Measurements from ENCODE around the gene TTLL13.

The TTLL13 gene, protein sequence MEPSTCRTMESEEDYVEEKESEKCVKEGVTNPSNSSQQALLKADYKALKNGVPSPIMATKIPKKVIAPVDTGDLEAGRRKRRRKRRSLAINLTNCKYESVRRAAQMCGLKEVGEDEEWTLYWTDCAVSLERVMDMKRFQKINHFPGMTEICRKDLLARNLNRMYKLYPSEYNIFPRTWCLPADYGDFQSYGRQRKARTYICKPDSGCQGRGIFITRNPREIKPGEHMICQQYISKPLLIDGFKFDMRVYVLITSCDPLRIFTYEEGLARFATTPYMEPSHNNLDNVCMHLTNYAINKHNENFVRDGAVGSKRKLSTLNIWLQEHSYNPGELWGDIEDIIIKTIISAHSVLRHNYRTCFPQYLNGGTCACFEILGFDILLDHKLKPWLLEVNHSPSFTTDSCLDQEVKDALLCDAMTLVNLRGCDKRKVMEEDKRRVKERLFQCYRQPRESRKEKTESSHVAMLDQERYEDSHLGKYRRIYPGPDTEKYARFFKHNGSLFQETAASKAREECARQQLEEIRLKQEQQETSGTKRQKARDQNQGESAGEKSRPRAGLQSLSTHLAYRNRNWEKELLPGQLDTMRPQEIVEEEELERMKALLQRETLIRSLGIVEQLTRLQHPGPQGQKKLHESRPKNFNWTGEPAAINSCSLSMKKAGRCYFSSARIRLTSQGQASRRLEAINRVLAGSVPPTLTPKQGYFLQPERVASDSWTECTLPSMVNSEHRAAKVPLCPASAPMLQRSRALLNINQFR

DNA sequence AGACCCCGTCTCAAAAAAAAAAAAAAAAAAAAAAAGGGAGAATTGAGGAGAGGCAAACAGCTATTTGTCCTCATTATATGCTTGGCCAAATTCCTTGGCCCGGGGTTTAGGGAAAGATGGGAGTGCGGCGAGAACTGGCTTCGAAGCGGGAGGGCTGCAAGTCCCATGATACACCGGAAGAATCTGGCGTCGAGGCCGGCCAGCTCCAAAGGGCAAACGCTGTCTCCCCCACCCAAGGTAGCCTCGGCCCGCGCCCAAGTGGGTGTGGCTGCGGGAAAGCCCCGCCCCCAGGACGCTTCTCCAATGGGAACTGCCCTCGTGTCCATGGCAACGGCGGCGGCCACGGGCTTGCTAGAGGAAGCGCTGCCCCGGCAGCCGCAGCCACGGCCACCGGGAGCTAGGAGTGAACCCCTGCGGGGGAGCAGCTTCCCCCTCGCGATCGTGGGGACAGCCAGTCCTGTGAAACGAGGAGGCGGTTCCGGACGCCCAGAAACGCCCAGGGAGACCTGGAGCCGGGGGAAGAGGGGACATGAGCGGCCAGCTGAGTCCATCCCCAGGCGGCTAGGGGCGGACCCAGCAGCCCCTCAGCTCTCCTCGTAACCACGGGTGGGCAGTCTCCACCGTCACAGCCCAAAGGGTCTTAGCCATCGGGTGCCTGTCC lies at the start of gene TTLL13:
Gene TTLL13, plus strand, starts transcription at position 354 of the 661 bp plus-strand sequence. CDS start 1,075 bp downstream, outside the sequence.
- DNase-seq (ENCODE audit: low spot score) = peak; percentile 93

DNA sequence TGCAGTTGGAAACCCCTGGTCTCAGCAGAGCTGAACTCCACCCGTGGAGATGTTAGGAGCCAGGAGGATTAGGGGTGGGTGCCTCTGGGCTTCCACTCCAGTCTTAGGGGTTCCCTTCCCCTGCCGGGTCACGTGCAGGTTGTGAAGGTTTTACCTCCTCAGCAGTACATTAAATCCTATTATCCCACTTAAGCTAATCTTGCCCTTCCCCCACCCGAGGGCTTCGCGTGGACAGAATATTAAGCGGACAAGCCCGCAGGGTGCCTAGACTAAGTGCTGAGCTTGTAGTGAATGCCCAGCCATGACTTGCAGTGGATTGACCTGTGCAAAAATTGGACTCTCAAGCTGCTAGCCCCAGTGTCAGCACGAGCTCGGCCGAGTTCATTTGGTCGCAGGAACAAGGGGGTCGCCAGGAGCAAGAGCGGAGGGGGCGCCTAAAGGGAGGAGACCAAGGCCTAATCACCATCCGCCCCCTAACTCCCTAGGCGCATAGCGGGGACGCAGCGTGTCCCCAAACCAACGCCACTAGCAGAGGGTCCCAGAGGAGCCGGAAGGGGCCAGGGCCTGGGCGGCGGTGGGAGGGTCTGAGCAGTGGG lies 48.7 kb upstream of the TTLL13 start:
- DNase-seq (ENCODE audit: low spot score) = no peak

DNA sequence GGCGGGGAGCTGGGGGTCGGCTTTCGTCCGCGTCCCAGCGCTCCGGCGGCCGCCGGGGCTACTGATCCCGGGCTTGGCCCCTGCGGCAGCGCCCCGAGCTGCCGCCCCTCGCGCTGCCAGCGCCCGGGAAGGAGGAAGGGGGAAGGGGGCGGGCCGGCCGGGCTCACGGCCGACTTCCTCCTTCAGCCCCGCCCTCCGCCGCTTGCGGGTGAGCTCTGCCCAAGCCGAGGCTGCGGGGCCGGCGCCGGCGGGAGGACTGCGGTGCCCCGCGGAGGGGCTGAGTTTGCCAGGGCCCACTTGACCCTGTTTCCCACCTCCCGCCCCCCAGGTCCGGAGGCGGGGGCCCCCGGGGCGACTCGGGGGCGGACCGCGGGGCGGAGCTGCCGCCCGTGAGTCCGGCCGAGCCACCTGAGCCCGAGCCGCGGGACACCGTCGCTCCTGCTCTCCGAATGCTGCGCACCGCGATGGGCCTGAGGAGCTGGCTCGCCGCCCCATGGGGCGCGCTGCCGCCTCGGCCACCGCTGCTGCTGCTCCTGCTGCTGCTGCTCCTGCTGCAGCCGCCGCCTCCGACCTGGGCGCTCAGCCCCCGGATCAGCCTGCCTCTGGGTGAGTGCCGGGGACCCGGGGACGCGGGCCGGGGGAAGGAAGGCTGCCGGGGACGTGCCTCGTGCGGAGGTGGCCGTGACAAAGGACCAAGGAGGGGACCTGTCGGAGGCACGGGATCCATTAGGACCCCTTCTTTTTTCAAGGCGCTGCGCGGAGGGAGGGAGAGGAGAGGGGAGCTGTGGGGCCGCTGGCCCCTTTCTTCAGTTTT lies 48.0 kb upstream of the TTLL13 start, which contains the start of gene SEMA4B:
Gene SEMA4B, plus strand, starts transcription at position 201 of the 814 bp plus-strand sequence. Its CDS starts 249 bp downstream, at position 450.
- DNase-seq (ENCODE audit: low spot score) = peak; percentile 92

DNA sequence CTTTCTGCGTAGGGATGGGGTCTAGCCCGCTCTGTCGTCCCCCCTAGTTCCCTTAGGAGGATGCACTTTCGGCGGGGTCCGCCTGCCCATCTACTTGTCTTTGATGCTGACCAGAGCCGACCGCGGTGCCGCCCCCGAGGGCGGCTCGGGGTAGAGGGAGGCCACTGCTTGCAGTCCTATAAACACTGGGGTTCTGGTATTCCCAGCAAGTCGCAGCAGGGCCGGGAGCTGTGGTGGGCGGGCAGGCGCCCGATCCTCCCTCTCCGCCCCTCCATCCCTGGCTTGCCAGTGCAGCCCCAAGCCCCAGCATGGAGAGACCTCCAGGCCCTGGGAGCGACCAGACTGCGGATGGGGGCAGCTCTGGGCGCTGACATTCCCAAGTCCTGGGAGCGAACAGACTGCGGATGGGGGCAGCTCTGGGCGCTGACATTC lies 47.4 kb upstream of the TTLL13 start:
- peak; percentile 67 for DNase-seq (ENCODE audit: low spot score)

DNA sequence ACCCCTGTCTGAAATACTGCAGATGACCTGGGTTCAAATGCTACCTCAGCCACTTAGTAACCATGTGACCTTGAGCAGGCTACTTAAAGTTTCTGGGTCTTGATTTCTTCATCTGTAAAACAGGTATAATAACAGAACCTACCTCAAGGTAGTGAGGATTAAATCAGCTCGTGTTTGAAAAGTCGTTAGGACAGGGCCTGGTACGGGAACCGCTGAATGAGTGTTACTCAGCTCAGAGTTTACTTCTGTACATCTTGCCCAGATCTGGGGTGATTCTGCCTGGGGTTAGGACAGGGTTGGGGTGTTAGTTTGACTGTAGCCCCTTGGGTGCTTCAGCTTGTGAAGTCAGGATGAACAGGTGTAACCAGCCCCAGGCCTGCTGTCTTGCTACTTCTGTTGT lies 46.4 kb upstream of the TTLL13 start:
- DNase-seq (ENCODE audit: low spot score) = no peak

DNA sequence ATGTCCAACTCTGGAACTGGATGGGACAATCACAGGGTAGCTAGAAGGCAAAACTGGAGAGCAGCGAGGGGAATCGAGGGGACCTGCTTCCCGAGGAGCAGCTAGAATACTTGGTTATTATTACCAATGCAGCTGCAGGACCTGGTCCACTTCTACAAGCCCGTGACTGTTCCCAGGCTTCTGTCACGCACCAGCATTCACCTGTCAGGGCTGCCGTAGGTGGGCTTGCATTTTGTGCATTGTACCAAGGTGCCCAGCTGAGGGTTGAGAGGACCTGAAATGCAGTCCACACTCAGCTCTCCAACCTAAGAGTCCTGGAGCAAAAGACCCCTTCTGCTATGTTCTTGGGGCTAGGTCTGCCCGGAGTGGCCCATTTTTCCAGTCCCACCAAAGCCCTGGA lies 45.9 kb upstream of the TTLL13 start:
- no peak for DNase-seq (ENCODE audit: low spot score)

DNA sequence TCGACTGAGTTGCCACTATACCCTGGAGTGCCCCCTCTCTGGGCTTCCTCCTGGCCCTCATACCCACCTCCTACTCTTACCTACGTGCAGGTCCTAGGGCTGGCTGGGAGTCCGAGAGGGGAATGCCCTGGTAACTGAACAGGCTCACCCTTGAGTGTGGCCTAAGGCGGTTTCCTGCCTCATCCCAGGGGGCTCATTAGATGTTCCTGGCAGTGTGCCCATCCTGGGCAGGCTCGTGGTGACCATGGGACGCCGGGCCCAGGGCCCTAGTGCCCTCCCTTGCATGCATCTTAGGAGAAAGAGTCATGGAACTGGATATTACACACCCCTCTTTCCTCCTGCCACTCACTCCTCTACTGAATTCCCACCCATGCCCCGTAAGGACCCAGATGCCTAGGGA lies 45.4 kb upstream of the TTLL13 start:
- DNase-seq (ENCODE audit: low spot score) = no peak

DNA sequence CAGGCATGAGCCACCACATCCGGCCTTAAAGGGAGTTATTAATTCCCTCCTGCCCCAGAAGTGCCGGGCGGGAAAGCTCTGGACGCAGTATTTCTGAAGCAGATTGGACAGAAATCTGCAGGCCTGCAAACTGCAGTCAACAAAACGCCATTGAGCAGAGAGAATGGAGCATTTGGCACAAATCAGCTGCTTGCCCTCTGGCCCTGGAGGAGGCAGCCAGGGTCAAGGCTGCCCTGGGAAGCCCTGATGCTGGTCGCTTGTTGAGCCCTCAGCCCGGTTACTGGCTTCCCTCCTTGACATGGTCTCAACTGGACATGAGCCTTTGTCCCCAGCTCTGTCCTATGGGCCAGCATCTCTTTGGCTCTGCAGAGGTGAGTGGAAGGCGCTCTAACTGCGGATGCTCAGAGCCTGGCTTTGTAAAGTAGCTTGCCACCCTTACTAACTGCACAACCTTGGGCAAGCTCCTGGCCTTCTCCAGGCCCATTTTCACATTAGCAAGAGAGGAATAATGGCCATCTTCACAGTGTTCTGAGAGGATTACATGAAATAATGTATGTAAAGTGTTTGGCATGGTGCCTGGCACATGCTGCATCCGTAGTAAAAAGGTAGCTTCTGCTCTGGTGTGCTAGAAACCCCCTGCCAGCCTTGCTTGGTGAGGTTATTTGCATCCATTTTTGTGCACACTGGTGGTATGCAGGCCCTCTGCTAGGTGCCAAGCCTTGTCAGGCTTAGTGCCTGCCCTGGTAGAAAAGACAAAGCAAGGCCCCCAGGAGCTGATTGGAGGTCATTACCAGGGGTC lies 44.1 kb upstream of the TTLL13 start:
- DNase-seq (ENCODE audit: low spot score) = no peak

DNA sequence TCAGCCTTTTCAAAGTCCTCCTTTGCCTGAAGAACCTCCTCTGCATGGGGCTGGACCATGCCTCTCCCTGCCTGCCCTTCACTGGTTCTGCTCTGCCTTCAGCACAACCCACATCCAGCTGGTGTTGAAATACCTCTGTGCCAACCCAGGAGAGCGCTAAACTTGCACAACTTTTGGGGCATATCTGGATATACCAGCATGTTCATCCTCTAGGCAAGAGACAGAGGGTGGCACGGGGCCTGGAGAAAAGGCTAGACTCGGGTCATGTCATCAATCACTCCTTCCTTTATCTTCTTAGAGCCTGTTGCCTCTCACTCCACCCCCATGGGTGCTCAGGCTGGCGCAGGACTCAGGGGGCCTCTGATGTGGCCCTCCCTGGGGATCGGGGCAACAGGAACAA lies 43.5 kb upstream of the TTLL13 start:
- DNase-seq (ENCODE audit: low spot score) = no peak

DNA sequence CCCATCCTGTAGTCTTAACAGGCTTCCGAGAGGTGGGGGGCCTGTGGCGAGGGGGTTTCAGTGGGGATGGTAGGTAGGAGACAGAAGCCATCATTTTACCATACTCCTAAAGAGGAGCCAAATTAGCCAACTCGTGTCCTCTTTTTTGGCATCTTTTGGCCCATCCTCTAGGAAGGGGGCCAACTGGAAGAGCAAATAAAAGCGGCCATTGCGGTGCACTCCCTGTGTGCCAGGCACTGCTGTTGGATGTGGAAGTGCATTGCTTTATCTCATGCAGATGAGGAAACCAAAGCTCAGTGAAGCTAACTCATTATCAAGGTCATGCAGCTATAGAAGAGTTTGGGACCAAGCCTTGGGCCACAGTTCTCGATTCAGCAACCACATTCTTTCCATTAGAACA lies 42.1 kb upstream of the TTLL13 start:
- no peak for DNase-seq (ENCODE audit: low spot score)

DNA sequence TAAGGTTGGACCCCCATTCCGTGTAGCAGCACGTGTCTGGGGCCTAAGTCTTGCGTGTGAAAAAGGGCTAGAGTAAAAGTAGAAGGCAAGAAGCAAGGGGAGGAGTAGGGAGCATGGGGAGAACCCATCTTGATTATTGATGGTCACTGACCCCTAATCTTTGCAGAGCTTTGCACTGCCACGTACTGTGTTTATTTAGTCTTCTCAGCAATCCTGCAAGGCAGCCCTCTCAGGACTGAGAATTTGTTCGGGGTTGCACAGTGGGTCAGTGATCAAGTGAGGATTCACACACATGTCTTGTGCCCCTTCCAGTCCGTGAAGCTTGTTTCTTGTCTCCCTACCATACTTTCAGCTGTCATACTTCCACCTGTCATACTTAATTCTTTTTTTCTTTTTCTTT lies 41.0 kb upstream of the TTLL13 start:
- DNase-seq (ENCODE audit: low spot score) = no peak

DNA sequence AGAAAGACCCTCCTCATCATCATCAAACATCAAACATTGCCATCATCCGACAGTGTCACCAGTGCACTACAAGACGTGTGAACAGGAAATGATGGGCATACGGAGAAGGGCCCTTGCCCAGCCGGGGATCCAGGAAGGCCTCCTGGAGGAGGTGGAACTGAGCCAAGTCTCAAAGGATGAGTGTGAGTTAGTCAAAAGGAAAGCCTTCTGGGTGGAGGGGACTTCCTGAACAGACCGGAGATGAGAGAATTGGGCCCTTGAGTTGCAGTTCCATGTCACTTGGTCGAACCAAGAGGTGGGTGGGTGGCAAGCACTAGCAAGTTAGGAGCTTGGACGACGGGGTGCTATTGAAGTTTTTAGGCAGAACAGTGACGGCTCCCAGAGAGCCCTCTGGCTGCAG lies 39.8 kb upstream of the TTLL13 start:
- no peak for DNase-seq (ENCODE audit: low spot score)

DNA sequence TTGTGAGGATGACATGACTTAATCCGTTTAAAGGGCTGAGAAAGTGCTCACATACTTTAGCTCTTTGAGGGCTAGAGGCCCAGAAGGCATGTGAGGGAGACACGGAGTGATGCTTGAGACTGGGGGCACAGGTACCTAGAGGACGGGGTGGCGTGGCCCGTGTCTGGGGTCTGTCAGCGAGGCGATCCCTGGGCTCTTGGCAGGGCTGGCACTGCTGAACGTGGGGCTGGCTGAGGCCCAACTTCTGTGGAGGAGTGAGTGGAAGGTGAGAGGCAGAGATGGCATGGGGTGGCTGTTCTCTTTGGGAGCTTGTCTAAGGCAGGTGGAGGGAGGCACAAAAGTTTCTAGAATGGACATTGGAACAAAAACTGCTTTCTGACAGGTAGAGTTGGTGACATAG lies 38.8 kb upstream of the TTLL13 start:
- no peak for DNase-seq (ENCODE audit: low spot score)

DNA sequence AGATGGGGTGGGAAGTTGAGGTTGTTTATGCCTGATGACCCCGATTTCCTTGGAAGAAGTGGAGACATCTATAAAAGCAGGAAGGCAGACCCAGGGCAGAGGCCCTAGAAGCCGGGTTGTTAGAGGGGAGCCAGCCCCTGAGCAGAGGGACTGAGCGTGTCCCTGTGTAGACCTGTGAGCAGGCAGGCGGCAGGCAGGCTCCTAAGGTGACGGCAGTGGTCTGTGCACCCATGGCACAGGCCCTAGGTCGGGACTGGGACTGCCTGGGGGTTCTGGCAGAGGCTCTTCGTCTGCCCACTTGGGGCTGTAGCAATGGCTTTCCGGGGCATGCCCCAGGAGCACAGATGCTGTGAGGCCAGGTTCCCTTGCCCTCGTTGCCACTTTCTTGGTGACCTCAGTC lies 38.3 kb upstream of the TTLL13 start:
- no peak for DNase-seq (ENCODE audit: low spot score)

DNA sequence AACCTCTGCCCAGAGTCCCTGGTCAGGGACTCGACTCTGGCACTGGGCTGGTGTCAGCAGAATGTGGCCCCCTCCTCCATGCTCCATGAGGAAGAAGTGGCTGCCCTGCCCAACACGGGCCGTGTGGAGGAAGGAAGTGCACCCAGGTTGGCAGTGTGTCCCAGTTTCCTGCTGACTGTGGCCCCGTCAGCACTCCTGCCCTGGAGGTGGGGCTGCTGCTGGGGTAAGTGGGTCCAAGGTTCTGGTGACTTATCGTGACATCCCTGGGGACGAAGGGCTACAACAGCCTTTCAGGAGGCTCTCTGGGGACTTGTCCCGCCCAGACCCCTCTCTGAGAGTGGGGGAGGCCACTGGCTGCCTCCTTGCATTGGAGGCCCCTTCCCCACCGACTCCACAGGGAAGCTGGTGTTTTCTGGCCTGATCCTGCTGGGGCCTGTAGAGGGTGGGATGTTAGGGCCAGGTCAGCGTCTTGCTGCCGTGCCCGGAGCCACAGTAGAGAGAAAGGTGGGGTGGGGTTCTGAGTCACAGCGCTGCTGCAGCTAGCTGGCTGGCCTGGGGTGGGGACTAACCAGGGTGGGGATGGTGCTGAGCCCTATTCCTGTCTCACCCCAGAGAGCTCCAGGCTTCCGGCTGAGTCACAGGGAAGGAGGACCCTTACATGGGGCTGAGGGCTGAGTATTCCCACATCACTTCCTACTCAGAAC lies 37.8 kb upstream of the TTLL13 start:
- DNase-seq (ENCODE audit: low spot score) = no peak

DNA sequence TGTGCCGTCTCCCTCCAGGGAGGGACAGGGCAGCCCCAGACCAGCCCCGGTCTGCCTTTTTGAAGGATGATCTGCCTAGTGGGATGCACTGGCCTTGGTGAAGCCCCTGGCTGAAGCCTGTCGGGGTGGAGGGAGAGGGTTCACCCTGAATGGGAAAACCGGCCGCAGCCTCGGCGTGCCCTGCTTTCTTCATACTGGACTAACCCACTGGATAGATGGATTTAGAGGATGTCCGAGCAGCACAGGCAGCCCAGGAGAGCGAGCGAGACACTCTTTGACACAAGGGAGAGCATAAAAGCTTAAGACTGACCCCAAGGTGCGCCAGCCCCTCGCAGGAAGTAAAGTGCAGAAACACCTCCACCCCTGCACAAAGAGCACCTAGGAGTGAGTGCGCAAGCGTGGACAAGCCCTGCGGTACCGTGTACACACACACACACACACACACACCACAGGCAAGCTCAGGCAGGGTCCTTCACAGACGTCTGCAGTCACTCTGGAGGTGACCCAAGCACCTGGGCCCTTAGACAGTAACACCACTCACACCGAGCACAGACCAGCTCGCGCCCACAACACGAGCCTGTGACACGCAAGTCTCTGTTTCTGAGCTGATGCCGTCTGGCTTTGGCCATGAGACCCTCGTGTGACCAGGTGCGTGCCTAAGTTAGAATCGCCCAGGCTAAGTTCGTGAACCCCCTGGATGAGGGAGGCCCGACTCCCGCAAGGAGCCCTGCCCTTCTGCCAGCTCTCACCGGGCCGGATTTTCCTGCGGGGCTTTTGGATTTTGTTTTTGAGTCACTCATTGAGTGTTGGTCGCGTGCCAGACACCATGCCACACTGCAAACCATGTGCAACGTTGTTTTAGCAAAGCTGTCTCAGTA lies 36.9 kb upstream of the TTLL13 start:
- DNase-seq (ENCODE audit: low spot score) = no peak

DNA sequence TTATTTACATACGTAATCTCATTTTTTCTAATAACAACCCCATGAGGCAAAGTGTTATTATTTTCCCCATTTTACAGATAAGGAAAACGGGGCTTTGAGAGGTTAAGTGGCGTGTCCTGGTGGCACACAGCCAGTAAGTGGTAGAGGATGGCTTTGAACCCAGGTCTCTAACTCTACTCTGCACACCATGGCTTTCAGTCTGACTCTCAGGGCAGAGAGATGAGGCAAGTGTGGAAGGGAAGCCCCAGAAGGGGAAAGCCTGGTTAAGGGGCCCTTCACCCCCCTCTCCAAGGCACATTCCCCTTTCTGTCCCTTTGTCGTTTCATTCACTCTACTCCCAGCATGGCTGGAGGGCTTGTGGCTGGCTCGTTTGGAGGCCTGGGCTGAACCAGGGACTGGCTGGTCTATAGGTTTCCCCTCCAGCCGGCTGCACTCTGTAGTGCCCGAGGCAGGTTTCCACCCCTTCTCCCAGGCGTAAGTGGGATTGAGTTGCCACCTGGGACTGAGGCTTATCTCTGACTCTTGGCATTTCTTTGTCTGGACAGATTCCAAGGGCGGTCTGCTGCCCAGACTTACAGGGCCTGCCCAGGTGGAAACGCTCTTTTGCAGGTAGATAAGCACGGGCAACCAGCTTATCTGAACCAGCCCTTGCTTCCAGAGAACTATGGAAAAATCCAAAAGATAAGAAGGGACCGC lies 36.1 kb upstream of the TTLL13 start:
- no peak for DNase-seq (ENCODE audit: low spot score)

DNA sequence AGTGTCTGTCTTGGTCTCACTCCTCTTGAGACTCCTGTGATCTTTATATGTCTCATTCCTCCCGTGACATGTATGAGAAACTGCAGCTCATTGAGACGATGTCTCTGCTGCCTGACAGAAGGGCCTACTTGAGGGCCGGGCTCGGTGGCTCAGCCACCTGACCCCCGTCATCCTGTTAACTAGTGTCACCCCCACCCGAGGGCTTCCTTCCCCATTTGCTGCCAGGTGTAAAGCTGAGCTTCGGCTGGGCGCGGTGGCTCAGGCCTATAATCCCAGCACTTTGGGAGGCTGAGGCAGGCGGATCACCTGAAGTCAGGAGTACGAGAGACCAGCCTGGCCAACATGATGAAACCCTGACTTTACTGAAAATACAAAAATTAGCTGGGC lies 35.5 kb upstream of the TTLL13 start:
- DNase-seq (ENCODE audit: low spot score) = no peak
